ENCODE results near the gene IGFBP3. TPM values are rescaled to one million over a fixed set of nuclear protein-coding genes. Genes with fewer than 3 reads are reported as not detected.

IGFBP3 gene
- total and polyA plus RNA-seq, 9 of the 15 experiments (the other 6 are each of a cell fraction or from before 2014, with no cell fraction given) = 0.08 to 0.22 (median 0.10) TPM; not detected in 5

DNA sequence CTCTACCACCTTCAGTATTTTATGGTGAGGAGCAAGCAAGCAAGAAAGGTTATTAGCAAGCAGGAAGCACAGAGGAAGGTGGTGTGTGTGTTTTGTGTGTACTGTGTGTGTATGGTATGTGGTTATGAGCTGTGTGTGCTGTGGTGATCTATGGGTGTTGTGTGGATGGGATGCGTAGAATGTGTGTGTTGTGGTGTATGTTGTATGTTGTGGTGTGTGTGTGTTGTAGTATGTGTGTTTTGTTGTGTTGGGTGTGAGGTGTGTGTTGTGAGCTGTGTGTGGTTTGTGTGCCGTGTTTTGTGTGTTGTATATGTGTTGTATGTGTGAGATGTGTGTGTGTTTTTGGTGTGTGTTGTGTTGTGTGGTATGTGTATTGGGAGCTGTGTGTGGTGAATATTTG, 16.8 kb upstream of the IGFBP3 start:
- Histone ChIP-seq H3K79me2 (ENCODE audit: control insufficient read depth, insufficient read depth, low read length) (no peaks in the 10 kb centered on the region), H3K27ac (ENCODE audit: extremely low read depth, low read depth, low read length) (no peak overlapping the region), H3K9ac (ENCODE audit: insufficient read depth in 1 of 2, low read depth in 2 of 2, low read length in 2 of 2) (no peak overlapping the region), H2AFZ (ENCODE audit: low read depth, low read length) (no peak overlapping the region), H3K9me3 (replicated peaks; ENCODE audit: control insufficient read depth, insufficient read depth, low read depth, low read length) (no peaks in the 10 kb centered on the region), H3K4me2 (ENCODE audit: insufficient read depth, low read length) (no peak overlapping the region), H3K27me3 (ENCODE audit: control insufficient read depth in 2 of 2, insufficient read depth in 2 of 2, low read length in 2 of 2) (no peaks in the 10 kb centered on the region), H4K20me1 (replicated peaks; ENCODE audit: control insufficient read depth, insufficient read depth, low read length) (no peaks in the 10 kb centered on the region), H3K36me3 (ENCODE audit: control insufficient read depth, insufficient read depth, low read length) (no peaks in the 10 kb centered on the region), H3K4me1 (replicated peaks in 1 of 2; ENCODE audit: control insufficient read depth in 2 of 2, insufficient read depth in 2 of 2, low read length in 2 of 2) (no peaks in the 10 kb centered on the region), H3K9me1 (ENCODE audit: control insufficient read depth, insufficient read depth, low read length) (no peaks in the 10 kb centered on the region), H3K4me3 (no peak overlapping the region)
- DNase-seq (ENCODE audit: extremely low read depth in 1 of 4, low spot score in 3 of 4) (no peak), FAIRE-seq (no peak), ATAC-seq (no peak)
- CTCF ChIA-PET (ENCODE audit: low intra/inter-chr PET ratio) = no interaction called here
- BruUV-seq (replicated peaks) = no TSS peak
- intact Hi-C loops (cut with micrococcal nuclease) (no loop called here), in situ Hi-C loops (cut with MboI) (no loop called here)
- WGBS (ENCODE audit: insufficient coverage, low coverage, missing lambda C conversion rate) = 5% methylated on average over 2 of the region's 2 CpGs
- POLR2A ChIA-PET = no interaction called here
- TF ChIP-seq SMAD4 (CRISPR knock-in tag; conservative IDR thresholded peaks at IDR 0.05) (no peak), ZC3H11A (IDR thresholded peaks at IDR 0.05; ENCODE audit: low read depth, low read length) (no peak), SAFB2 (IDR thresholded peaks at IDR 0.05; ENCODE audit: borderline replicate concordance, low read depth, low read length, severe bottlenecking) (no peak), PHB2 (IDR thresholded peaks at IDR 0.05; ENCODE audit: low read depth) (no peak), ZNF512 (tag; IDR thresholded peaks at IDR 0.05) (no peak), THRAP3 (IDR thresholded peaks at IDR 0.05; ENCODE audit: borderline replicate concordance) (no peak), MEF2A (IDR thresholded peaks at IDR 0.05; ENCODE audit: control insufficient read depth, low read depth, low read length) (no peak)
- TF ChIP-seq, protein P1, sequence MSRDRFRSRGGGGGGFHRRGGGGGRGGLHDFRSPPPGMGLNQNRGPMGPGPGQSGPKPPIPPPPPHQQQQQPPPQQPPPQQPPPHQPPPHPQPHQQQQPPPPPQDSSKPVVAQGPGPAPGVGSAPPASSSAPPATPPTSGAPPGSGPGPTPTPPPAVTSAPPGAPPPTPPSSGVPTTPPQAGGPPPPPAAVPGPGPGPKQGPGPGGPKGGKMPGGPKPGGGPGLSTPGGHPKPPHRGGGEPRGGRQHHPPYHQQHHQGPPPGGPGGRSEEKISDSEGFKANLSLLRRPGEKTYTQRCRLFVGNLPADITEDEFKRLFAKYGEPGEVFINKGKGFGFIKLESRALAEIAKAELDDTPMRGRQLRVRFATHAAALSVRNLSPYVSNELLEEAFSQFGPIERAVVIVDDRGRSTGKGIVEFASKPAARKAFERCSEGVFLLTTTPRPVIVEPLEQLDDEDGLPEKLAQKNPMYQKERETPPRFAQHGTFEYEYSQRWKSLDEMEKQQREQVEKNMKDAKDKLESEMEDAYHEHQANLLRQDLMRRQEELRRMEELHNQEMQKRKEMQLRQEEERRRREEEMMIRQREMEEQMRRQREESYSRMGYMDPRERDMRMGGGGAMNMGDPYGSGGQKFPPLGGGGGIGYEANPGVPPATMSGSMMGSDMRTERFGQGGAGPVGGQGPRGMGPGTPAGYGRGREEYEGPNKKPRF (IDR thresholded peaks at IDR 0.05; ENCODE audit: low read depth, low read length) = no peak
